ENCODE results near the gene EFL1. TPM values are rescaled to one million over a fixed set of nuclear protein-coding genes. Genes with fewer than 3 reads are reported as not detected.
"Not testable (repeated sequence)": the region's sequence is repeated elsewhere in the genome, so short reads cannot be mapped to it uniquely, and the experiment has no call there.

The EFL1 gene
- polyA plus RNA-seq, 10 donors = 10.8 to 16.3 (median 12.9) TPM

DNA sequence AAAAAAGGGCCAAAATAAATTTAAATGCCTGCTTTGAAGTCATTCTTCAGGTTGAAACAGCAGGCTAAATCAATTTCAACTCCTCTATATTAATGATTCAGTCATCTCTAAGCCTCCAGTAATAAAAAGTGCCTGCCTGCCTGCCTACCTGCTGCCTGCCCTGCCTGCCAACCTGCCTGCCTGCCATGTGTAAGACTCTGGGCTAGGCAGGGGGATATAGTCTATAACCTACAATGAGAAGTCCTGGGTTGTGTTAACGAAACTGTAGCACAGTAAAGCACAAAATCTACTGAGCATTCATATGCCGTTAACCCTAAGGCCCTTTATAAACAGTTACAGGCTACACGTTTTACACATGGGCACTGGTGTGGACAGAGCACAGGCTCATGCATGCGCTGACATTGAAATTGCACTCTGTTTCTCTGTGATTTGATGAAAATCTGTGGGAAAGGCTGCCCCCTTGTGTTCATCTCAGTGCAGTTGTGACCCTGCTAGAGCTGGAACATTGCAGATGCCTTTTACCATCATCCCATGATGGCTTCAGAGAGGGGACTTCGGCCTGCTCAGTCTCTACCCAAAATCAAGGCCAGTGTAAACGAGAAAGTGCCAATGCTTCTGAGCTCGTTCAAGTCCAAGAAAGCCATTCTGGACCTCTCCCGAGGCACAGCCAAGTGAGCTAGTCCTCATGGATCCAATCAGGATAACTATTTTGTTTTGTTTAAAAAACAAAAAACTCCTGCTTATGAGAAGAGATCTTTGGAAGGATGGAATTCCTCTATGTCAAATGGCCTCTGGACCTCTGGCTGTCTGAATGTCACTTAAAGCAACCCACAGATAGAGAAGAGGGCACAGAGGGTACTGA lies 64.6 kb downstream of the EFL1 start:
- peak; percentile 74 to 86 (median 77) for DNase-seq

GRCh38 chr15:82196353-82196752 lies 66.2 kb downstream of the EFL1 start:
- no peak for DNase-seq

- DNase-seq = not testable (repeated sequence)
Observed at GRCh38 chr15:82195818-82196217, 66.7 kb downstream of the EFL1 start.

GRCh38 chr15:82194488-82194887 lies 68.0 kb downstream of the EFL1 start:
- DNase-seq = not testable (repeated sequence)

GRCh38 chr15:82193435-82193834 lies 69.1 kb downstream of the EFL1 start:
- not testable (repeated sequence) for DNase-seq

GRCh38 chr15:82192394-82192793 lies 70.1 kb downstream of the EFL1 start:
- not testable (repeated sequence) for DNase-seq

GRCh38 chr15:82186719-82187406 lies 75.7 kb downstream of the EFL1 start:
- no peak for DNase-seq

- DNase-seq = no peak
Observed at GRCh38 chr15:82186161-82186560, 76.4 kb downstream of the EFL1 start.

DNA sequence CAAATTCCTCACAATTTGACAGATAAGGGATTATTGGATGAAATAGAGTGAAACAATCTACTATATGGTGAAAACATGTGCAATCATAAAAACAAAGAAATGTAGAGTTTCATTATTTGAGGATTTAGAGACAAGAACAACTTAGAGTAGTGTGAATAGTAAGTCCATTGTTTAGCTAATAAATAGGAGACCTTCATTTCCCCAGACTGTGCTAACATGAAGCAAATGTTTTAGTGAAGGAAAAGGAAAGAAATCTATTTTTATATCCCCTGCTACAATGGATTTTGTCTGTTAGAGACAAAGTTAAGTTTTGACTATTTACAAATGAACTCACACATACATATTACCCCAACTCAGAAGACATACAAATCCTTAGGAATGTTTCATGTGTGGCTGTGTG lies 77.8 kb downstream of the EFL1 start:
- DNase-seq = no peak

DNA sequence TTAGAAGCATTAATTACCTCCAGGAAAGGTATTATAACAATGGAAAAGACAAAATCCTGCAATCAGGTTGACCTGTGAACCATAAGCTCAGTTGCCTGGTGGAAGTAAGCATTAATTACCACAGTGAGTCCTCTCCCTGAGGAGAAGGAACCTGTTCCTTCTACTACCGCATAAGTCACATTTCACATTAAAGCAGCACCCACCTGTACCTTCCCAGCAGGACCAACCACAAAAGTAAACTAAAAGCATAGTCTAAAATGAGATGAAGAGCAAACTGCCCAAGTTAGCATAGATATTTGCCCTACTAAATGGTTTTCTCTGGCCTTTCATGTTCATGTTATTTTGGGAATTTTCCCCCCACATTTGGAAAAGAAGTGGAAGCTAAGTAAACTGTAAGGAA lies 78.2 kb downstream of the EFL1 start:
- DNase-seq = no peak

DNA sequence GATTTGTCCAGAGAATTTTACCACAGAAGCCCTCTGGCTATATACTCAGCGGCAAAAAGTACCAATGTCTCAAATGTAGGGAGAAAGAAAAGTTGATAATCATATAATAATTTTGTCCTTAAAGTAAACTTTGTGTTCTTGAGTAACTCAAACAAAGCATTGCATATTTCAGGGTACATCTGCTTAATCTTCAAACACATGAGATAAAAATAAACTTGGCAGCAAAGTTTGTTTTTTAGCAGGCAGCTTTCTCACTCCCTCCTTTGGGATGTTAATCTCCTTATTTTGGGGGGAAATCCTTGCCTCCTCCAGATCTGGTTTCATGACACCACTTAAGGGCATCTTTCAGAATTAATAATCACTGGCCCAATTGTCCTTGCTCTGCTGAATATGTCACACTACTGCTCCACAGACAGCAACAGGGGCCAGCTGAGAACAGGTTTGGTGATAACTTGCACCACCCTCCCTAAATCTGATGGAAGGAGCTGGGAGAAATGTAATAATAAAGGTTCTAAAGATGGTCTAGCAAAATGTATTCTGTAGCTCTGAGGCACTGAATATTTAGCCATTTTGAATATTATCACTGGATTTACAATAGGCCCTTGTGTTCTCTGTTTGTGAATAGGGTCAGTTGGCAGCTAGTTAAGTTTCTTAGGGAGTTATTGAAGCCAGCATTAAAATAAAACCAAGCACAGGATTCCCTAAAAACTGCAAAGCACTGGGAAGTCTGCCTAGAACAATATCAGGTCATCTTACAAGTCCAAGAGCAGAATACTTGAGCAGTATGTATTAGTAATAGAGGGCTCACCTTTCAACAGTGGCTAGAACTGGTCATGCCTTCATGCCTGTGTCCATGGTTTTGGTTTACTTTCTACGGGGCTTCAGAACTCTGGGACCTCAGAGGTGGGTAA lies 79.2 kb downstream of the EFL1 start:
- peak; percentile 30 to 62 (median 48) for DNase-seq

- no peak for DNase-seq
Observed at GRCh38 chr15:82181371-82181770, 81.2 kb downstream of the EFL1 start.

- peak in 1 of 3 donors; percentile 74 for DNase-seq
Observed at GRCh38 chr15:82178061-82178460, 84.5 kb downstream of the EFL1 start.

- peak in 2 of 3 donors; percentile 31 to 71 for DNase-seq
Observed at GRCh38 chr15:82177291-82178010, 85.1 kb downstream of the EFL1 start.

- DNase-seq = no peak
Observed at GRCh38 chr15:82176542-82176941, 86.0 kb downstream of the EFL1 start.

- DNase-seq = no peak
Observed at GRCh38 chr15:82174471-82175235, 87.9 kb downstream of the EFL1 start.

DNA sequence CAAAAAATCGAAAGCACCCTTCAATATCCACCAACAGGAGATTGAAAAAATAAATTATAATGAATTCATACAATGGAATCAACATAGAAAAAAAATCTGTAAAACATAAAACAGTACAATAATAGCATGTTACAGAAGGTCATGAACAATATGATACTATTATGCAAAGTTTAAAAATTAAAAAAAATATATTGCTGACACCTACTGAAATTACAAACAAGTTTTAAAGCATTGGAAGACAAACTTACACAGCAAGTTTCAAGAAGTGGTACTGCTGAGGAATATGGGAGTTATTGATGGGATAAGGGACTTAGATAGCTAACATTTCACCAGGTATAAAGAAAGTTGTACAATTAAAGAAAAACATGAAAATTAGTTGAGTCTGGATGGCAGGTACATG lies 89.4 kb downstream of the EFL1 start:
- no peak for DNase-seq

GRCh38 chr15:82172506-82172905 lies 90.0 kb downstream of the EFL1 start:
- DNase-seq = no peak

- no peak for DNase-seq
Observed at GRCh38 chr15:82168757-82169156, 93.8 kb downstream of the EFL1 start.

- DNase-seq = no peak
Observed at GRCh38 chr15:82168296-82168695, 94.2 kb downstream of the EFL1 start.
